ENCODE results near the gene NEK2. TPM values are rescaled to one million over a fixed set of nuclear protein-coding genes. Genes with fewer than 3 reads are reported as not detected.
"Not testable (repeated sequence)": the region's sequence is repeated elsewhere in the genome, so short reads cannot be mapped to it uniquely, and the experiment has no call there.

NEK2 gene
- polyA plus RNA-seq, 5 donors: 10.9 to 33.6 (median 19.9) TPM

- DNase-seq: no peak
Measured at GRCh38 chr1:211635597-211636205, 39.7 kb downstream of the NEK2 start.

- DNase-seq: no peak
Measured at GRCh38 chr1:211634931-211635330, 40.5 kb downstream of the NEK2 start.

DNA sequence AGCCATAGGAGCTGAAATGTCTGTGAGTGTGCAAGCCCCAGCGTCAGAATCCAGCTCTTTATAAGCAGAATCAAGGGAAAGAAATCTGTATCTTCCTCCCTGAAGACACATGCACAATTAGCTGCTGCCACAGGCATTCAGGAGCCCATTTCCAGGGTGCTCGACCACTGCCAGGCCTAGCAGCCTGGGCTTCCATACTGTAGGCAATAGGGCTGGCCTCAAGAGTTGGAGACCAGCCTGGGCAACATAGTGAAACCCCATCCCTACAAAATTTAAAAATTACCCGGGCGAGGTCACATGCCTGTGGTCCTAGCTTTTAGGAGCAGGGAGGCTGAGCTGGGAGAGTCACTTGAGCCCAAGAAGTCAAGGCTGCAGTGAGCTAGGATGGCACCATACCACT is 41.0 kb downstream of the NEK2 start:
- no peak for DNase-seq

DNA sequence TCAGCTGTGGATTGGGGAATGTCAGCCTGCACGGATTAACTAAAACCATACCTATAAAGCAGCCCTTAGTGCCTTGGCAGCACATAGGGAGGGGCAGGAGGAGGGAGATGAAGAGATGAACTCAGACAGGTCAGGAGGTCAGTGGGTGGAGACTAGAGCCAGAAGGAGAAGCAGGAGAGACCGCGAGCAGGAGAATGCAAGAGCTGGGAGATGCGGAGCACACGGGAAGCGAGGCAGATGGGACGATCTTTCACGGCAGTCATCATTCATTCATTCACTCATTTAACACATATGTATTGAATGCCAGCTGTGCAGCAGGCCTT is 41.9 kb downstream of the NEK2 start:
- DNase-seq: no peak

GRCh38 chr1:211632808-211633523 is 42.5 kb downstream of the NEK2 start:
- DNase-seq: peak in 1 of 2 donors; percentile 25

DNA sequence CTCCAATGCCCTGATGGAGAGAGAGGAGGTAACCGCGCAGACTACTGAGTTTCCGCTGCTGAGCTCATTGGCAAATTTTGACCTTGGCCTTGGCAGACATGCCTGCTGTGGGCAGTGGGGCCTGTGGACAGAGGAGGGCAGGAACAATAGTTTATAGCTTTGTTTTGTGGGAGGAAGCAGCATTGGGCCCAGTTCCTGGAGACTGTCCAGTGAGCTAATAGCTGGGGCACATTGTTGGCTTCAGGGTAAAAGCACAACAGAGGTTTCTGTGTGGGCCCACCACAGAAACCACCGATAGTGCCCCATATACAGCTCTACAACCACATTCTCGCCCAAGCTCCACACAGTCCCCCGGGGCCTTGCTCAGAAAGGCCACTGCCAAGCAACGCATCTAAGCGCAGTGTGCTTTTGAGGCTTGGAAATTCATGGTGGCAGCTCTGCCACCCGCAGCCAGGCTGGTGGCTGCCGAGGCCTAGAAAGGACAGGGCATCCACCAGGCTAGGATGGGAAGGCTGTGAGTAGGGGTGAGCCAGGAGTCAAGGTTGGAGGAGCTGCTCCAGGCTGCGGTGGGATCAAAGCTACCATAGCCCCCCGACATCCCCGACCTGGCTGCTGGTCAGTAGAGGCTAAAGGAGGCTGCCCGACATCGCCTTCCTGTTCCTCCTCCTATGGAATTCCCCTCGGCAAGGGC is 43.2 kb downstream of the NEK2 start:
- DNase-seq: no peak

GRCh38 chr1:211631168-211631567 is 44.3 kb downstream of the NEK2 start:
- DNase-seq: no peak

DNA sequence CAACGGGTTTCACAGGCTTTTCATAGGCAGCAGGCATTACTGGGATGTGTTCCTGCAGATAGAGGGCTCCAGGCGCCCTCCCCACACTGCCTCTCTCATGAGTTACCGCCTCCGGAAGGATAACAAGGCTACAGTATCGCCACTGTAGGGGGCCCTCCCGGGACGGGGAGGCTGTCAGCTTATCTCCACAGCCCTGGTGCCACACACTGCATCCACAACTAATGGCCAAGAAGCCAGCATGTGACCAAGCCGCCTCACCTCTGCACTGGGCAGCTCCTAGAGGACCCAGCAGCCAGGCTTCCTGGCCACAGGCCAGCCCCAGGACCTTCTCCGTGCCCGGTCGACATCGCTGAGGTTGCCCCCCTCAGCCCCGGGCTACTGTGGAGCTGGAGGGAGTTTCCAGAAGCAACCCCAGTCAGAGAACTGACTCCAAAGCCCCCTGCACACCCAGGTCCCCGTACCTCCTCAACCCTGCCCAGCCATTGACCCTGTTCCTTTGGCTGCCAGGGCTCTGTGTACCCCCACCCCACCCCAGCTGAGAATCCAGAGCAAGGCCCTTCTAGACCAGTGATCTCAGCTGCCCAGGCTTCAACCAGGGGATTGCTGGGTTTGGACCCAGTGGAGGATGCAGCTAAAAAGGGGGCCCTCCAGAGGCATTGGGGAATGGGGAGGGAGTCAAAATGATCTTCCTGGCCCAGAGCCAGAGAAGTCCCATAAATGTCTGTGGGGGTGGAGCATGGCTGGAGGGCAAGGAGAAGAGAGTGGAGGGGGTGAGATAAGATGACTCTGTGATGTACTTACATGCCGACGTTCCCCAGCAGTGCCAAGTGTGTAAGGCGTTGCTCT is 45.0 kb downstream of the NEK2 start:
- peak in 1 of 2 donors; percentile 21 for DNase-seq

DNA sequence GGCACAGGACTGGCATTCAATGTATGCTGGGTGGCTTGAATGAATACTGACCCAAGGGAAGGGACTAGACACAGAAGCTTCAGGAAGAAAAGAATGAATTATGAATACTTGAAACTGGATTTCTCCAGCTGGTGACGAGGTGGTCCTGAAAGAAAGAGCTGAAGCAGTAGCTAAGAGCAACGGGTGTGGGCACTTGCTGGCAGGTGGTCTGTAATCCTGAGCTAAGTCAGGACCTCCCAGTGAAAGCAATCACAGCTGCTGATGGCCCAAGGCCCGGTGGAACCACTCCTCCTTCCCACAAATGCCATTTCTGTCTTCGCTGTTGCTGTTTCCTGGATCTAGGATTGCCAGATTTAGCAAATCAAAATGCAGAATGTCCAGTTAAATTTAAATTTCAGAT is 47.0 kb downstream of the NEK2 start:
- DNase-seq: no peak

GRCh38 chr1:211627259-211627658 is 48.2 kb downstream of the NEK2 start:
- DNase-seq: no peak

- not testable (repeated sequence) for DNase-seq
Measured at GRCh38 chr1:211625866-211626265, 49.6 kb downstream of the NEK2 start.

DNA sequence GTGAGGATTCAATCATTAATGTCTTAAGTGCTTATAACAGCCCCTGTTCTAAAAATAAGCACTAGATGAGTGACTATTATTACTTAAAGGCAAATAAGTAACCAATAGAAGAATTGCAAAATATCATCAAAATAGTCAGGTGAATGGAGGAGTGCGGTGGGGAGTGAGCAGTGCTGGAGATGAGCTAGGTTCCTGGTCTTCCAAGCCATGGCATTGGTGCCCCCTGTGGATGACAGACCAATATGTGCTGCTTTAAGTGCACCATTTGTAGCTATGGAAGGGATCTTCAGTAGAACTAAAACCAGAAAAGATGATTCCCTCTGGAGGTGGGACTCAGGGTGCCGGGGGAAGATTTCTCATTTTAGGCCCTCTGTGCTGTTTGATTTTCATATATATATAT is 50.4 kb downstream of the NEK2 start:
- DNase-seq: no peak

- no peak for DNase-seq
Measured at GRCh38 chr1:211623515-211623914, 51.9 kb downstream of the NEK2 start.

GRCh38 chr1:211621447-211622198 is 53.8 kb downstream of the NEK2 start:
- no peak for DNase-seq

DNA sequence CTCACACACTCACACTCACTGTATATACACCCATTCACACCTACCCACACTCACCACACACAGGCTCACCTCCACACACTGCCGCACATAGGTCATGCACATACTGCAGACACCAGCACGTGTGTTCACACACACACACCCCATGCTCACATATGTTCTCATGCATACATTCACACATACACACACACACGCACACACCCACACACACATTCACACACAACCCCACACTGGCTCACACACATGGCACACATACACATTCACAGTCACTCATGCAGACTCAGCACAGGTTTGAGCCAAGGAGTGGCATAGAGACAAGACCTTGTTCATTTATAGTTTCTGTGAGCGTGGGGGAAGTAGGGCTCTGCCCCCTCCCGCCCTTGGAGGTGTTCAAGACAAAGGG is 55.3 kb downstream of the NEK2 start:
- no peak for DNase-seq

DNA sequence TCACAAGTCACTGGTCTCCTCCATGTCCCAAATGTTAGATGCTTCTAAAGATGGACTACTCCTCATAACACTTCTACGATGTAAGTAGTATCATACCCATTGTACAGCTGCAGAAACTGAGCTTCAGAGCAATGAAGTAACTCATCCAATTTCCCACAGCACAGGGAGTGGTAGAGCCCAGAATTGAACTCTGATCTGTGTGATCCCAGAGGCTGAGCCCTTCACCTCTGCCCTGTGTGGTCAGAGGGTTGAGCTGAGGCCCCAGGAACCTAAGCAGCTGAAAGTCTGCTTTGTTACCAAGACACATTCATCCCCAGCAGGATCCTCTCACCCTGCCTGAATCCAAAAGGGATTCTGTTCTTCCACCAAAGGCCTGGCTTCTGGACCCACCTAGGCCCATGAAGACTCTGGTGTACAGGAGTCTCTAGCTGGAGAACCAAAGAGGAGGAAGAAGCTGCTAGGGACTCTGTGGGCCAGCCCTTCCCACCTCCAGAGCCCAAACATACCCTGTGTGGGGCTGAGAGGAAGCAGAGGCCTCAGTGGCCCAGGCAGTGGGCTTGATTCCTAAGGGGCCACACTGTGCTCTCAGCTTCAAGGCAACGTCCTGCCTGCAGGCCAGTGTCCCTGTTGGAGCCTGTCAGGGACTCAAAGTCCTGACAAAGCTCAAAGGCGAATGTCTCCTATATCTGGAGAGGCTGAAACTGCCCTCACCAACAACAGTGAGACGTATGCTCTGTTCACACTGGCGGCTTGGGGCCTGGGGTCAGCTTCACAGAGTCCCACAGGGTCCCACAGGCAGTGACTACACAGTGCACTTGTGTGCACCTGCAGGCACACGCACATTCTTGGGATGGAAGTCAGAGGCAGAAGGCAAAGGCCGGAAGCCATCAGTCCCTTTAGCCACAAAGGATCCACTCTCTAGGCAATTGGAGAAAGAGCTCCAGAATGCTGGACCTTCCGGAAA is 56.1 kb downstream of the NEK2 start:
- DNase-seq: no peak

- no peak for DNase-seq
Measured at GRCh38 chr1:211616965-211617297, 58.5 kb downstream of the NEK2 start.

DNA sequence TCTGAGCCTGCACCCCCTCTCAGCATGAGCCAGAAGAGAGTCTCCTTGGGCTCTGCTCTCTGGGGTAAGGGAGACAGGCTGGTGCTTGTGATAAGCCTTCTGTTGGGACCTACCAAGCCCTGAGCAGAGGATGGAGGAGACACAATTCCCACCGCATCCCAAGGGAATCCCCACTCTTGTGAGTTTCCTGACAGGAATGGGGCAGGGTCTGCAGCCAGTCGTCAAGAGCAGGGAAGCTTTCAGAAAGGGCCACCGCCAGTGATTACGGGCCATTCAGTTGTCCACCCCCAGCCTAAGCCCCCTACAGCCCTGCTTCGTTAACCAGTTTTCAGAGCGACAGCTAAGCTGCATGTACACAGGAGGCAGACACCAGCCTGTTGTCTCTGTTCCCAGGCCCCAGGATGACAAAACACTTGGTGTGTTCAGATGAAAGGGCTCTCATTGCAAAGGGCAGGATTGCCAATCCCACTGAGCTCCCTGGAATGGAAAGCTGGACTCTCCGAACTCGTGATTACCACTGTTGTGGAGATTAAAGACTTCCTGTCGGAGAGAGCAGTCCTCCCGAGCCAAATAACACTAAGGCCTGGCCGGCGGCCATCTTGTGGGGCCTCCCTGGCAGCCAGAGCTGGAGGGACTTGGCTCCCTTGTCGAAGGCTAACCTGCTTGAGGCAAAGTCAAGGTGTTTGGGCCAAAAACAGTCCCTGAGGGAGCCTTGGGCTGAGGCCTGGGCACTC is 59.0 kb downstream of the NEK2 start:
- peak; percentile 77 to 81 for DNase-seq

- no peak for DNase-seq
Measured at GRCh38 chr1:211614615-211615014, 60.8 kb downstream of the NEK2 start.

- no peak for DNase-seq
Measured at GRCh38 chr1:211613951-211614350, 61.5 kb downstream of the NEK2 start.
